22Rv1 (cell line): ENCODE measurements around the gene SLC46A1.

Experiments
- H3K27ac ChIP-seq: fragments of 450-650 bp; 2 replicates; pipeline ENCODE4 v1.5.1; 2017
- CTCF ChIP-seq: fragments of 450-650 bp; IDR thresholded peaks from 2 replicates; pipeline ENCODE4 v1.5.1; 2017; ENCODE audit warnings: mild to moderate bottlenecking
- ZFX ChIP-seq: fragments of 450-650 bp; IDR thresholded peaks from 2 replicates; pipeline ENCODE4 v1.6.1; 2017; ENCODE audit warnings: antibody characterized with exemption, borderline replicate concordance

The SLC46A1 gene

GRCh38 chr17:28390141-28390540, 15.9 kb downstream of the SLC46A1 start:
- no peak for TF ChIP-seq CTCF
- TF ChIP-seq ZFX, result no peak
- no peak overlapping the region for H3K27ac ChIP-seq

- H3K27ac ChIP-seq, result no peak overlapping the region
- TF ChIP-seq CTCF (no peak), ZFX (no peak)
Observed at GRCh38 chr17:28388106-28388505, 17.9 kb downstream of the SLC46A1 start.

- no peak overlapping the region for H3K27ac ChIP-seq
- TF ChIP-seq ZFX (no peak), CTCF (no peak)
Observed at GRCh38 chr17:28386391-28386790, 19.6 kb downstream of the SLC46A1 start.

GRCh38 chr17:28385406-28385805, 20.6 kb downstream of the SLC46A1 start:
- H3K27ac ChIP-seq, result peak overlapping the region; percentile 90
- TF ChIP-seq ZFX, result no peak
- TF ChIP-seq CTCF, result no peak

GRCh38 chr17:28385037-28385400, 21.0 kb downstream of the SLC46A1 start:
- TF ChIP-seq CTCF (no peak), ZFX (no peak)
- H3K27ac ChIP-seq, result peak overlapping the region; percentile 90

GRCh38 chr17:28384281-28385036, 21.6 kb downstream of the SLC46A1 start:
- TF ChIP-seq CTCF (no peak), ZFX (no peak)
- peak overlapping the region; percentile 90 for H3K27ac ChIP-seq

GRCh38 chr17:28381141-28381825, 24.7 kb downstream of the SLC46A1 start:
- peak overlapping the region; percentile 70 for H3K27ac ChIP-seq
- TF ChIP-seq ZFX (no peak), CTCF (no peak)
